GM03348 (cell line): Measurements from ENCODE around the gene MOCS1.

Experiments used
- DNase-seq: peaks from one replicate; pipeline ENCODE4 v3.0.0; 2012; ENCODE audit warnings: low spot score

Gene MOCS1

DNA sequence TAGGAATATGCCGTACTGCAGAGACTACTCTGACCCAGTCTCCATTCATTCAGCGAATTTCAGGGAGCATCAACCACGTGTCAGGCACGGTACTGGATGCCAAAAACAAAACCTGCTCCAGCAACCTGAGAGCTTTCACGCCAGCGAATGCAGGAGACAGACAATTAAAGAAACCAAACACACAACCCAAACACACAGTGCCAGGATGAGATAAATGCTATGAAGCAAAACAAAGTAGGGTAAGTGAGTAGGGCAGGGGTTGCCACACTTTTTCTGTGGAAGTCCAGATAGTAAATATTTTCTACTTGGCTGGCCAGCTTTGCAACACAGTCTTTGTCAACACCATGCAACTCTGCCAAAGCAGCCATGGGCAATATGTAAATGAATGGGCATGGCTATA lies 10.0 kb downstream of the MOCS1 start:
- no peak for DNase-seq

DNA sequence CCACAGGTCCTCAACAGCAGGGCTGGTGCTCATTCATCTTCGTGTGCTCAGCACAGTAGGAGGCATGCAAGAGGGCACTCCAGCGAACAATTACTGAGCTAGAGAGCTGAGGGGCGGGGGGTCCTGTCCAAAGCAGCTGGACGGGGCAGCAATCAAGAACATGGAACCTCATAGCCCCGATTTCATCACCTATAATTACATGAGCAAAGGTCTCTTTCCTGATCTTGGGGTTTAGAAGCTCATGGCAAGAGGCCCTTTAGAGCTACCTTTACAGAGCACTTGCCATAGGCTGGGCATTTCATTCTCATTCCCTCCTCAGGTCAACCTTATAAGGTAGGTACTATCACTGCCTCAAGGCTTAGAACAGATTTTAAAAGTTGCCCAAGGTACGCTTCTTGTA lies 10.4 kb downstream of the MOCS1 start:
- DNase-seq: no peak

DNA sequence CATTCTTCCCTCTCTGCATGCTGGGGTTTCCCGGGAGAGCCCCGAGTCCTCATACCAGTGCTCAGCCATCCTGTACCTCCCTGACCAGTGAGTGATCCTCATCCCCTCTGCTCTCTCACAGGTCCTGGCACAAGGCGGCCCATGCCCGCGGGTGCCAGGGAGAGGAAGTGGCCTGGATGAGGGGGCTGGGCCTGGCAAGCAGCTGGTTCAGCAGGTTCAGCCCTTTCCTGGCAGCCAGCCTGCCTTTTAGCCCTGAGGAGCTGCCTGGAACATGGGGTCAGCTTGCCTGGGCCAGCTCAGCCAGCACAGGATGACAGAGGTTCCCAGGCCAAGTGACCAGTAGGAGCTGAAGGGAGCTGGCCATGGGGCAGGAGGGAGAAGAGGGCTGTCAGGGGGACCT lies 10.9 kb downstream of the MOCS1 start:
- no peak for DNase-seq

DNA sequence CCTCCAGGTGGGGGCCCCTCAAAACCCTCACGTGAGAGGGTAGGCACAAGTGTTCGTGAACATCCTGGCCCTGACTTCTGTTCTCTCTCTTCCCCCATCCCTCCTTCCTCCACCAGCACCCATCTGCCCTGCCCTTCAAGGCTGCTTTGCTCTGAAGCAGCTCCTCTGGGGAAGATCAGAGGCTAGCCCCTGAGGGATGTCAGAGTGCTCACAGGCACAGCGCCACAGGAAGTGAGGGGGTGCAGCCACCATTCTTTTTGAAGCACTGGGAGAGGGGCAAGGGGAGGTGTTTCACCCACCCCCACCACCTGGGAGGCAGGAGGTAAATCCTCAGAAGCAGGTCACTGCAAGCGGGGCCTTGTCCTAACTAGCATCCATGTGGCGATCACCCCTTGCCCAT lies 11.4 kb downstream of the MOCS1 start:
- no peak for DNase-seq

DNA sequence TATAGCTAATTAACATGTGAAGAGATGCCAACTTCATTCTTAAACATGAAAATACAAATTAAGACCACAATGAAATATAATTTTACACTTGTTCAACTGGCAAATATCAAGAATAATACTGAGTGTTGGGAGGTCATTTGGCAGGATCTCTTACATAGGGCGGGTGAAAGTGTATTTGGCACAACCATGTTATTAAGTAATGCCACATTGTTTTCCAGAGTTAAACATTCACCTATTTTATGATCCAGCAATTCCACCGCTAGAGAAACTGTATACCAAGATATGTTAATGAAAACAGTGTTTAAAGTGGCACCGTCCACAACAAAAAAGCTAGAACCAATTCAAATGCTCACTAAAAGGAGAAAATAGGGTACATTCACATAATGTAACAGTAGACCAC lies 14.1 kb downstream of the MOCS1 start:
- DNase-seq: no peak

DNA sequence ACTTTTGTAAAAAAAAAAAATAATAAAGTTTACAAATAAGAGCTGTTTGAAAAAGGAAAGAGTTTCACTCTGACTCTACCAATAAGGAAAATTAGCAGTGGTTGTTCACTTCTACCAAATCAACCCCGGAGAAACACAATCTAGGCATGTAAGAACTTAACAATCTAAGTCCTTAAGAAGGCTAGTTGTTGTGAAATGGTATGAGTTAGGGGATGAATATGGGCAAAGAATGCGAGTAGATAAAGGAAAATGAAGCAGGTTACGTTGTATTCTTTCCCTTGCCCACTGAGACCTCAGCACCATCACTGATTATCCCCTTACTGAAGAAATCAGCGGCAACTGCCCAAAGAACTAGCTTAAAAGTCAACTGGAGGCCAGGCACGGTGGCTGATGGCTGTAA lies 15.4 kb downstream of the MOCS1 start:
- DNase-seq: no peak

DNA sequence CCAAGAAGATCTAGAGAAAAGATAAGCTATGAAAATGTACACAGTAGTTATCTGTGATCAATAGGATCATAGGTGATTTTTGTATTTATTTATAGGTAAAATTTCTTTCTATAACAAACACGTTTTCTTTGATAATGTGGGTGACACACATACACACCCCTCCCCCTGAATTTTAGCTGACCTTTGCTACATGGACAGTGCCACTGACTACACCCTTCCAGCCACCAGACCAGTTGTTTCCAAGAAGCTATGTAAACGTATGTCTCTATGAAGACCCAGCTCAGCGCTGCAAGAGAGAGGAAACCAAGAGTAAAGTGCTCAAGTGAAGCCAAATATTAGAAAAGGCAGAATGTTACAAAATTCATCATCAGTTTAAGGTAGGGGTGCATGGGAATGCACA lies 16.3 kb downstream of the MOCS1 start:
- no peak for DNase-seq

DNA sequence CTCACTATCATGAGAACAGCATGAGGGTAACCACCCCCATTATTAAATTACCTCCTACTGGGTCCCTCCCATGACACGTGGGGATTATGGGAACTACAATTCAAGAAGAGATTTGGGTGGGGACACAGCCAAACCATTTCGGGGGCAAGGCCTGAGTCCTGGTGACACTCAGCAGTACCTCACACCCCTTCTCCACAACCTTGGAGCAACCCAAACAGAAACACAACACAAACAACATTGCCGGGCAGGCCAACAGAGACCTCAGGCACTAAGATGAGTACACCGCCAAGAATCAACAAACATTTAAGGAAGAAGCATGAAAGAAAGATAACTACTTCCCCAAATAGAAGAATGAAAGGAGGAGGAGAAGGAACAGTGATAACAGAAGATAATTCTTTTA lies 16.9 kb downstream of the MOCS1 start:
- DNase-seq: no peak

DNA sequence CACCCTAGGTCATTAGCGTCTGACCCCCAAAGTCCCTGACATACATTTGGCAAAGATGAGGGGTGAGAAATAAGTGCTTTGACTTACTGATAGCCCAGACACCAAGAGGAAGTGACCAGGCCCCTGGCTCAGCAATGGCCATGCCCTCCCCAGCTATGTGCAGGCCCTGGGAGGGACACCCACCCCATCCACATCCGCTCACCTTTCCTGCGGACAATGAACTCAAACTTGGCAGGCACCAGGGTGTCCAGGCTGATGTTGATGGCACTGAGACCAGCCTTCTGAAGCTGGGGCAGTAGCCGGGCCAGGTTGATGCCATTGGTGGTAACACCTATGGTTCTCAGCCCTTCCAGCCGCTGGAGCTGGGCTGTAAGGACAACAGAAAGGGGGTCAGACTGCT lies 18.4 kb downstream of the MOCS1 start:
- DNase-seq: no peak

DNA sequence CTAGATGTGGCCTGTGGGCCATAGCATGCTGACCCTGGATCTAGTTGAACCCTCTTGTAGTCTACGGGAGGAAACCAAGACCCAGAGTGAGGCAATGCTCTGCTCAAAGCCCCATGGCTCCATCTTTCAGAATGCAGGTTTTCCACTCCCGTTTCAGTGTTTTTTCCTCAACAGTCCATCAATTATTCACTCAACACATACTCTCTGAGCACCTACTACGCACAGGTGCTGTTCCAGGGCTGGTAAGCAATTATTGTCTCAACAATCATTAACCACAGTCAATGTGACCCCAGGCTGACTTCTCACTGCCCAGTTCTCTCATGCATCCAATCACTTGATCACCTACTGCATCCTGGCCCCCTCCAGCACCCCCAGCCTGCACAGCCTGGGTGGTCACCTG lies 20.0 kb downstream of the MOCS1 start:
- DNase-seq: no peak

DNA sequence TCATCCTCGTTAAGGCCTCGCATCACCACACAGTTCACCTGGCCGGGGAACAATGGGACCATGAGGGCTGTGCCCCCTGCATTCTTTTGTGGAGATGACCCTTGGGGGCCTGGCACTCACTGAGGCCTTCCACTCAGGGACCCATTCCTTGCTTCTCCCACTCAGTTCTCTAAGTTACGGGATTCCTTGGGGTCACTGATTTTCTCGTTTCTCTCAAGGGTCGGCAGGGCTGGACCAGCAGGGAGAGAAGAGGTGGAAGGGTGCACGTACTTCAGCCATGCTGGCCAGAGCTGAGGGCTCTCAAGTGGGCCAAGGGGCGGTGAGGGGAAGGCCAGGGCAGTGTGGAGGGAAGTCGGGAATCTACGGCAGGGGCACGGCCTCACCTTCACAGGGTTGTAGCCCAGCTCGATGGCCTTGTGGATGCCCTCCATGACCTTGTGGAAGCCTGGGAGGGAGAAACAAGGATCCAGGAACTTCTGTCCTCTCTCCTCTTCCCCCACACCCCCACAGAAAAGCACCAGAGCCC lies 20.8 kb downstream of the MOCS1 start:
- no peak for DNase-seq

DNA sequence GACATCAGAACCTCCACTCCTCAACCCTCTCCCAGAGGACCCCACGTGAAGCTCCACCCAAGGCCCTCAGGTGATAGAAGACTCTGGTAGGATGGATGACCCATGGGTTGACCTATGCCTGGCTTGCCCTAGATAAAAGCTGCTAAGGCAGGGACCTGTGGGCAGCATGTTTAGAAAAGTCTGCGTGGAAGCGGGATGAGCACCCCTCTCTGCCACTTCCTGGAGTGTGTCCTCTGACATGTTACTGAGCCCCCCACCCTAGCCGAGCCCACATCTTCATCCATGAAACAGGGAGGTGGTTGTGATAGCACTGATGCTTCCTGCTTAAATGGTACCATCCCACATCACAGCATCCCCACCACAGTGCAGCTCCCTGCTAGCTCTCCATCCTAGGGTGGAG lies 21.8 kb downstream of the MOCS1 start:
- no peak for DNase-seq

DNA sequence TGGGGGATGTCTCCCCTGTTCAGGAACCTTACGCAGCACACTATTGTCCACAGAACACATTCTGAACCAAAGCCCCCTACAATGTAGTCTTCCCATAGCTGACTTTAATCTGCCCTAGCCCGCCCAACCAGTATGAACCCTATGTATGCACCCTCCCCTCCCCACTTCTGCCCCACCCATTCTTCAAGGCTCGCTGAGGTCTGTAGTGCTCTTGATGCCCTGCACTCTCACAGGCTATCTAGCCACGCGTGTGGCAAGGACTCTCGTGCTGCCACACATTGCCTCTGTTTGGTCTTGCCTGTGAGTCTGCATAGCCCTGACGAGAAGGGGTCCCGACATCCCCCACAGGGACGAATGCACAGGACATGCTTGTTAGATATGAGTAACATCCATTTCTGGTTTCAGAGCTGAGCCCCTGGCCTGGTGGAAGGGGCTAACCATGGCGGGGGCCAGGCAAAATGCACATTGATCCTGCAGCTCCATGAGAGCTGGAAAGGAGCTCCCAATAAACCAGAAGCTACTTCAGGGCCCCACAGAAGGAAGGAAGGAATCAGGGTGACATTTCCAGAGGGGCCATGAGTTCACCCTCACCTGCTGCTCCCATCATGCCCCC lies 22.6 kb downstream of the MOCS1 start:
- no peak for DNase-seq

DNA sequence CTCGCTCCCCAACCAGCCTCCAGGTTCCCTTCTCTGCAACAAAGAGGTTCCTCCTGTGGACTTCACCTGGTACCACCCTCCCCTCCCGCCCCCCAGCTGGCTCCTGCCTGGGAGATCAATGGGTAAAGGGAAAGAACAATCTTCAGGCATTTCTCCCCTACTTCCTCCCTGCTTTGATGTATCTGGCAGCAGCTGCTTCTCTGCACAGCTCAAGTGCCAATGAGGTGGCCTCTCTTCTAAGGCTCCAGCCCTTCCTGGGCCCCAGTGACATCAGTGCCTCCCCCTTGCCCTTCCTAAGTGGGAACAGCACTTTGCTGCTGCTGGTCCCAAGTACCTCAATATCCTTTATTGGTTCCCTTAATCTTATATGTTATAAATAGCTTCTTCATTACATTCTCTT lies 23.5 kb downstream of the MOCS1 start:
- no peak for DNase-seq

DNA sequence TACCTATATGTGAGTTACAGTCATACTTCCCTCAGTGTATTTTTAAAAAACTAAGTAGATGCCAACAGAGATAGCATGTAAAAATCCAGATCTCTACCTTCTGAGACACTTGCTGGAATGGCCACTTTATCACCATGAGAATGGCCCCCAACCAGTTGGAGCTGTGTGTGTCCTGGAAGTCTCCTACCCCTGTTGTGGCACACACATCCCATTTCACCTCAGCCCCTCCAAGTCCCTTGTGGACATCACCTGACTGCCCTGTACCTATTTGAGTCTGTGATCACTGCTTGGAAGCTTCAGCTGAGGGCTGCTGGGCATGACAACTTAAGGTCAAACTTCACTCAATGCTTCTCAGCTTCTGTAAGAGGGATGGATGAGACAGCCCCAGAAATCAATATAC lies 24.1 kb downstream of the MOCS1 start:
- no peak for DNase-seq

DNA sequence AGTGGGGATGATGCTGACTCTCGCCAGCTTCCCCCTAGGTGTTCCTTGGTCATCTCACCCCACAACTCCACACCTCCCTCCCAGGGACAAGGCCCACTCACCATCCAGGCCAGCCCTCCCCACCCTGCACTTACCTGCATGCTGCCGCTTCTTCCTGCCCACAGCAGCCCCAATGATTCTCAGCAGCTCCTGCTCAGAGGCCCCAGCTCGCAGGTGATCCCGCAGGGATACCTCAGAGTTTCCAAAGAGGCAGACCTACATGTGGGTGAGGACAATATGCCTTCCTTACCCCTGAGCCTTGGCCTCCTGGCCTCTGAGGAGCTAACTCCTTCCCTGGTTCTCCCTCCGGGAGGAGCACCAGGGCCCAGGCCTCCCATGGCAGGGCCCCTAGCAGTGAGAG lies 24.6 kb downstream of the MOCS1 start:
- DNase-seq: no peak

DNA sequence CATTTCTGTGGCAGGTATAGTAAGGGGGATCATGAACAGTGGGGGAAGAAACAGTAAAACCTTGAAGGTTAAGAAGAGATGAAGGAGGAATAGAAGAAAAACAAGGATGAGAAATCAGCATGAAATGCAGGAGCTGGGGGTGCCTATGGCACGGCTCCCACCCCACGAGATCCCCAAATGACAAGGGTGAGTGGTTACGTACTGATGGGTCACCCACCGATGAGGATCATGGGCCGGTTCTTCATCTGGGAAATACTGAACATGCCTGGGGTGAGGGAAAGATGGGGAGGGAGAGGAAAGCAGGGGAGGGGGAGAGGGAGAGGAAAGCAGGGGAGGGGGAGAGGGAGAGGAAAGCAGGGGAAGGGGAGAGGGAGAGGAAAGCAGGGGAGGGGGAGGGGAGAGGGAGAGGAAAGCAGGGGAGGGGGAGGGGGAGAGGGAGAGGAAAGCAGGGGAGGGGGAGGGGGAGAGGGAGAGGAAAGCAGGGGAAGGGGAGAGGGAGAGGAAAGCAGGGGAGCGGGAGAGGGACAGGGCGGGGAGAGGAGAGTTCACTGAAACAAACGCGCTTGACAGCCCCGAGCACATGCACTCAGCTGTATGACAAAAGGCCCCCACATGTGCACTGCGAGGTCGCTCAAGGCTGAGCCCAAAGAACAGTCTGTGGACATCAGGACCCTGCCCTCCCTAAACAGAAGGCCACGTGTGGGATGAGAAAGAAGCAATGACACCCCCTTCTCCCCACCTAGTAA lies 25.3 kb downstream of the MOCS1 start:
- no peak for DNase-seq

DNA sequence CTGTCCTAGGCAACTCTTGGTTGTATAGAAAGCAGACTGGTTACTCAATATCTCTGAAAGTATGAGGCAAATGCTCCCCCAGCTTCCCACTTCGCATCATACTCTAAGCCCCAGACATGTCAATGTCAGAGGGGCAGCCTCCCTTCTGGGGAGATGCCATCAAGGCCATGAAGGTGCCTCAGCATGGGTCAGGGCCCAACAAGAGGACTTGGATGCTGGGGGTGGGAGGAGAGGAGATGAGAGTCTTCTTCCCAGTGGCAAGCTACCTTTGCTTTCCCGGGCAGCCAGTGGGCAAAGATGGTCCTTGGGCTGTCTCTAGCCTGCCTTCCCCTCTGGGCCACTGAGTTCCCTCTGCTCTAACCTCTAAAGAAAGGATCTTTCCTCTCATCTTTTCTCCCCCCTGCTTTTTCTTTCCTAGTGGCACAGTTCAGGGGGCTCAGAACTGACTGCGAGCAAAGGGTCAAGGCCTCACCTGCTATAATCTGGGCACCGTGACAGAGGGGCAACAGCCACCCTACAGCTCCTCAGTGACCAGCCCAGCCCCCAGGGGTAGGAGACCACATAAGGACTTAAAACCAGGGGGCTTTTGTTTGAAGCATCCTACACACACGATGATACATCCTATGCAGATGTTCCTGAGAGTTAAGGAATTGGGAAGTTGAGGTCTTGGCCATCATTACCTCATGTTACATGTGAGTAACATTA lies 26.2 kb downstream of the MOCS1 start:
- DNase-seq: no peak

DNA sequence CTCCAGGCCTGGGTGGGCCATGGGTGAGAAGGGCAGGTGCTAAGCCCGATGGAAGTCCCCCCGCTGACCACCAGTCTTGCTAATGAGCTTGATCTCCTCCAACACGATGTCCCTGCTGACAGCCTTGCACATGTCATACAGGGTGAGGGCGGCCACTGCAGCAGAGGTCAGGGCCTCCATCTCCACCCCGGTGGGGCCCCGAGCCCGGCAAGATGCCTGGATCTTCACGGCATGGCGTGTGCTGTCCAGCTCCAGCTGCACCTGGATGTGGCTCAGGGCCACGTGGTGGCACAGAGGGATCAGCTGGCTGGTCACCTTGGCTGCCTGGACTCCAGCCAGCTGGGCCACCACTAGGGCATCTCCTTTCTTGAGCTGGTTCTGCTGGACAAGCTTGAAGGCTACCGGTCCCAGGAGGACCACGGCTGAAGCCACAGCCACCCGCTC lies 27.9 kb downstream of the MOCS1 start:
- no peak for DNase-seq

DNA sequence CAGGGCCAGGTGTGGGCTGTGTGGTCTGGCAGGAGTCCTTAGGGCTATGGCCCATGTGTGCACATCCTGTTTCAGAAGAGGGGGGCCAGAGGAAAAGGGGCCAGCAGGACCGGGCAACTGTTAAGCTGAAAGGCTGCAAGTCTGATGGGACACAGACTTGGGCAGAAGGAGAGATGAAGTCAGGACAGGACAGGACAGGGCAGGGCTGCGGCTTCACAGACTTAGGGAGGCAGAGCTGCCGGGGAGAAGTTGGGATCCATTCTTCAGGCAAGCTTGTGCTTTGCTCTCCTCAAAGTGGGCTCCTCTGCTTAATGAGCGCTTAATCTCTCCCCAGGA lies 28.7 kb downstream of the MOCS1 start:
- no peak for DNase-seq

DNA sequence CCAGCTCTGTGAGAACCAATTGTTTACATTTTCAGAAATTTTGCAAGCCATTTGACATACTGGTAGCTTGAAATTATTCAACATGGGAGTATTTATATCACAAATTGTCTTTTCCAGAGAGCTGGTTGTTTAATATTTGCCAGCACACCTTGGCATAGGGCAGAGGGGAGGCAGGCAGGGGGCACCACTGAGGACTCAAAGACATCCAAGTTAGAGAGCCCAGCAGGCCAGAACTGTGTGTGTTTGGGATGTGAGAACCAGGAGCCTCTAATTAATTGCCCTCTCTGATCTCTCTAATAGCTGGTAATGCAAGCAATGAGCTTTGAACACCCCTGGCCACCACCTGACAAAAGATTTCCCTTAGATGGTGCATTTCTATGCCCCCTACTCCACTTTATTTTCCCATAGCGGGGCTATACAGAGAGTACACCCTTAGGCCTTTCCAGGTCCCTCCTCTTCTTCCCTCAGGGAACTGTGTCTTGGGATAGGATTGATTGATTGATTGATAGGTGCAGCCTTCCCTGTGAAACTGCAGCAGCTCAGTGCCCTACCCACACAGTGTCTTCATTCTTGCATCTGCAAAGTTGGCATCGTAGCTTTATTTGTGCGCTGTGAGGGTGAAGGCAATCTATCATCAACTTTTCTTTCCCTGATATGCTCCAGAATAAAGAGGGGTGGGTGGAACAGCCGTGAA lies 29.2 kb downstream of the MOCS1 start:
- no peak for DNase-seq

DNA sequence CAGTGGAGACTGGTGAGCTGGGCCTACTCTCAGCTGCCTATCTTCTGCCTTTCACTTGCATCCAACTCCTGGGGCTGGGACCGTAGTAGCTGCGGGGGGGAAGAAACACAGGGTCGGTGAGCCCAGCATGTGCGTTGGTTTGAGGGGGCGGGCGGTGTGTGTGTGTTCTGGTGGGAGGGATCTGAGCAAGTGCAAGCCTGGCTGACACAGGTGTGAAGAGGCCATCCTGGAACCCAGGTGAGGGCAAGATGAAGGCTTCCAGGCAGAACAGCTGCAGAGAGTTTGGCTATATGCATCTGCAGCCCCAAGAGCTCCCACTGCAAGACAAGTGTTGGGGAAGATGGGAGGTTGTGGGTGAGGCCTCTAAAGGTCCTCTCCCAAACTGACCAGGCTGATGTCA lies 30.6 kb downstream of the MOCS1 start:
- no peak for DNase-seq
